Endothelial cell (in vitro differentiated cells): ENCODE results near the gene AKT3. TPM values are rescaled to one million over a fixed set of nuclear protein-coding genes. Genes with fewer than 3 reads are reported as not detected.
"Not testable (repeated sequence)": the region's sequence is repeated elsewhere in the genome, so short reads cannot be mapped to it uniquely, and the experiment has no call there.

Source experiments
- DNase-seq: peaks from one replicate; pipeline ENCODE4 v3.0.0; 2021; ENCODE audit warnings: low spot score
- H3K27ac Mint-ChIP-seq: one replicate; pipeline ENCODE4 v1.8.0; 2021; ENCODE audit warnings: mixed read lengths, inconsistent platforms; ENCODE audit not compliant: unreplicated experiment
- H3K27me3 Mint-ChIP-seq: one replicate; pipeline ENCODE4 v1.8.0; 2021; ENCODE audit warnings: mild to moderate bottlenecking, moderate library complexity, mixed read lengths, inconsistent platforms; ENCODE audit not compliant: unreplicated experiment
- H3K36me3 Mint-ChIP-seq: one replicate; pipeline ENCODE4 v1.8.0; 2021; ENCODE audit warnings: mild to moderate bottlenecking, low read depth, mixed read lengths, inconsistent platforms; ENCODE audit not compliant: unreplicated experiment
- H3K4me1 Mint-ChIP-seq: one replicate; pipeline ENCODE4 v1.8.0; 2021; ENCODE audit warnings: mild to moderate bottlenecking, mixed read lengths, inconsistent platforms; ENCODE audit not compliant: unreplicated experiment
- H3K4me3 Mint-ChIP-seq: one replicate; pipeline ENCODE4 v1.8.0; 2021; ENCODE audit warnings: mild to moderate bottlenecking, mixed read lengths, inconsistent platforms; ENCODE audit not compliant: unreplicated experiment
- H3K9me3 Mint-ChIP-seq: one replicate; pipeline ENCODE4 v1.8.0; 2021; ENCODE audit warnings: mixed read lengths, inconsistent platforms; ENCODE audit not compliant: unreplicated experiment
- CTCF ChIP-seq: fragments of 200-600 bp; sonication (generic); IDR thresholded peaks from one replicate; pipeline ENCODE4 v1.5.0; 2021; ENCODE audit warnings: antibody characterized with exemption; ENCODE audit not compliant: unreplicated experiment
- total RNA-seq: library from RNA; stranded (reverse); fragmentation: NEBNext Ultra II Directional; extraction: Animal tissue kit (Norgen Biotek cat#: 25700); gene quantifications from one replicate; pipeline ENCODE4 v1.2.1, GENCODE V29; 2021; ENCODE audit not compliant: unreplicated experiment

AKT3 gene
- total RNA-seq, 1 donor from 2014 or later: 87.3 TPM

DNA sequence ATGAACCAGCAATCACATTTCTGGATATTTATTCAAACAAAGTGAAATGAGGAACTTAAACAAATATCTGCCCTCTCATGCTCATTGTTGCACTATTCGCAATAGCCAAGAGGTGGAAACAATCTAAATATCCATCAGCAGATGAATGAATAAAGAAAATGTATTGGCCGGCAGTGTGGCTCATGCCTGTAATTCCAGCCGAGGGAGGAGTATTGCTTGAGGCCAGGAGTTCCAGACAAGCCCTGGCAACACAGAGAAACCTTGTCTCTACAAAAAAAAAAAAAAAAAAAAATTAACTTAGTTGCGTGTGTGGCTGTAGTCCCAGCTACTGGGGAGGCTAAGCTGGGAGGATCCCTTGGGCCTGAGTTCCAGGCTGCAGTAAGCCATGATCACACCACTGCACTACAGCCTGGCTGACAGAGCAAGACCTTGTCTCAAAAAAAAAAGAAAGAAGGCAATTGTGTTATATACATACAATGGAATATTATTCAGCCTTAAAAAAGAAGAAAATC is 191.4 kb downstream of the AKT3 start:
- TF ChIP-seq CTCF: no peak
- Mint-ChIP-seq H3K4me1 (no peaks in the 10 kb centered on the region), H3K4me3 (no peak overlapping the region), H3K9me3 (no peaks in the 10 kb centered on the region), H3K27me3 (no peaks in the 10 kb centered on the region), H3K36me3 (peaks cover 14% of the 10 kb centered on the region), H3K27ac (no peak overlapping the region)
- no peak for DNase-seq

DNA sequence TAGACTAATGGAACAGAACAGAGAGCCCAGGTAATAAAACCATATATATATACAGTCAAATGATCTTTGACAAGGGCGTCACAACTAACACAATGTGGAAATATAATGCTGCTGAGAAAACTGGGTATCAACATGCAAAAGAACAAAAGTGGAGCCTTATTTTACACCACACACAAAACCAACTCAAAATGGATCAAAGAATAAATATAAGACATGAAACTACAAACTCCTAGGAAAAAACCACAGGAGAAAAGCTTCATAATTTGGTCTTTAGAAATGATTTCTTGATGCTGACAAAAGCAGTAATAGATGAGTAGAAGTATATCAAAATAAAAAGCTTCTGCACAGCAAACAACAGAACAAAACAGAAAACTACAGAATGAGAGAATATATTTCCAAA is 192.2 kb downstream of the AKT3 start:
- Mint-ChIP-seq H3K9me3 (no peaks in the 10 kb centered on the region), H3K36me3 (peaks cover 9% of the 10 kb centered on the region), H3K27ac (no peak overlapping the region), H3K27me3 (no peaks in the 10 kb centered on the region), H3K4me1 (no peaks in the 10 kb centered on the region), H3K4me3 (no peak overlapping the region)
- no peak for DNase-seq
- no peak for TF ChIP-seq CTCF

GRCh38 chr1:243649530-243649929 is 200.5 kb downstream of the AKT3 start:
- H3K4me3 Mint-ChIP-seq, H3K4me1 Mint-ChIP-seq, H3K27ac Mint-ChIP-seq, DNase-seq, H3K9me3 Mint-ChIP-seq, H3K27me3 Mint-ChIP-seq: not testable (repeated sequence)
- peaks cover 20% of the 10 kb centered on the region for H3K36me3 Mint-ChIP-seq

GRCh38 chr1:243646841-243647240 is 203.2 kb downstream of the AKT3 start:
- DNase-seq: no peak
- Mint-ChIP-seq H3K27me3 (no peaks in the 10 kb centered on the region), H3K4me3 (no peak overlapping the region), H3K4me1 (peaks cover 3% of the 10 kb centered on the region), H3K36me3 (peaks cover 20% of the 10 kb centered on the region), H3K9me3 (no peaks in the 10 kb centered on the region), H3K27ac (no peak overlapping the region)
- TF ChIP-seq CTCF: no peak

GRCh38 chr1:243645281-243645680 is 204.8 kb downstream of the AKT3 start:
- no peaks in the 10 kb centered on the region for H3K9me3 Mint-ChIP-seq
- no peak overlapping the region for H3K27ac Mint-ChIP-seq
- H3K27me3 Mint-ChIP-seq: no peaks in the 10 kb centered on the region
- peaks cover 16% of the 10 kb centered on the region for H3K36me3 Mint-ChIP-seq
- TF ChIP-seq CTCF: no peak
- no peaks in the 10 kb centered on the region for H3K4me1 Mint-ChIP-seq
- no peak overlapping the region for H3K4me3 Mint-ChIP-seq
- no peak for DNase-seq
